GM18499 (cell line): ENCODE measurements around the gene ZNF107.
"Not testable (repeated sequence)": the region's sequence is repeated elsewhere in the genome, so short reads cannot be mapped to it uniquely, and the experiment has no call there.

Experiments used
- ATAC-seq: cut with Tn5 transposase; IDR thresholded peaks from one replicate; pipeline ENCODE4 v1.9.1; 2021; ENCODE audit warnings: moderate number of reproducible peaks; ENCODE audit not compliant: insufficient read depth, unreplicated experiment

Gene ZNF107

GRCh38 chr7:64717896-64718295 lies 52.0 kb downstream of the ZNF107 start:
- ATAC-seq = not testable (repeated sequence)

- ATAC-seq = no peak
Observed at GRCh38 chr7:64729089-64729848, 63.3 kb downstream of the ZNF107 start.

- no peak for ATAC-seq
Observed at GRCh38 chr7:64733550-64734240, 67.8 kb downstream of the ZNF107 start.

- no peak for ATAC-seq
Observed at GRCh38 chr7:64736575-64736974, 70.6 kb downstream of the ZNF107 start.

- not testable (repeated sequence) for ATAC-seq
Observed at GRCh38 chr7:64738403-64738802, 72.5 kb downstream of the ZNF107 start.

- ATAC-seq = not testable (repeated sequence)
Observed at GRCh38 chr7:64738953-64739352, 73.0 kb downstream of the ZNF107 start.

- ATAC-seq = no peak
Observed at GRCh38 chr7:64744680-64745079, 78.7 kb downstream of the ZNF107 start.

GRCh38 chr7:64747802-64748201 lies 81.9 kb downstream of the ZNF107 start:
- no peak for ATAC-seq

- ATAC-seq = no peak
Observed at GRCh38 chr7:64753032-64753431, 87.1 kb downstream of the ZNF107 start.

GRCh38 chr7:64755865-64756264 lies 89.9 kb downstream of the ZNF107 start:
- no peak for ATAC-seq

- no peak for ATAC-seq
Observed at GRCh38 chr7:64758151-64758550, 92.2 kb downstream of the ZNF107 start.
